Natural killer cell (primary cell): ENCODE results near the gene LRRC38. TPM values are rescaled to one million over a fixed set of nuclear protein-coding genes. Genes with fewer than 3 reads are reported as not detected.

ENCODE experiments used
- ATAC-seq, 3 donors: fragments of 150-1000 bp in 2 of 3; fragments of 200-7000 bp in 1 of 3; cut with Tn5 transposase; 1 replicate in 1 of 3; 2 replicates in 2 of 3; pipeline ENCODE4 v1.10.0; 2021; ENCODE audit warnings: mild to moderate bottlenecking in 2 of 3, moderate library complexity in 2 of 3
- DNase-seq, 2 donors: peaks; one replicate each; pipeline versions ENCODE4 v3.0.0 to v3.0.0-alpha.2; 2013 to 2021; ENCODE audit warnings: mixed read lengths in 1 of 2
- H3K27ac ChIP-seq: one replicate; pipeline ENCODE4 v1.5.1; 2013; ENCODE audit warnings: mild to moderate bottlenecking, low read length
- H3K27me3 ChIP-seq: one replicate; pipeline ENCODE4 v1.6.1; 2013; ENCODE audit warnings: low read length; ENCODE audit not compliant: control insufficient read depth, insufficient read depth
- H3K36me3 ChIP-seq: one replicate; pipeline ENCODE4 v1.6.1; 2013; ENCODE audit warnings: low read length; ENCODE audit not compliant: control insufficient read depth, insufficient read depth
- H3K4me1 ChIP-seq: one replicate; pipeline ENCODE4 v1.6.1; 2013; ENCODE audit warnings: low read length; ENCODE audit not compliant: control insufficient read depth, insufficient read depth
- H3K4me3 ChIP-seq: one replicate; pipeline ENCODE4 v1.5.1; 2013; ENCODE audit warnings: low read length
- H3K9me3 ChIP-seq: one replicate; pipeline ENCODE4 v1.6.1; 2013; ENCODE audit warnings: low read length; ENCODE audit not compliant: control insufficient read depth, insufficient read depth
- H3K27ac Mint-ChIP-seq, 2 donors: one replicate each; pipeline ENCODE4 v1.8.0; 2022; ENCODE audit warnings: mild to moderate bottlenecking in 2 of 2, mixed read lengths in 2 of 2, moderate library complexity in 1 of 2
- H3K27me3 Mint-ChIP-seq, 2 donors: one replicate each; pipeline ENCODE4 v1.8.0; 2022; ENCODE audit warnings: low read depth in 2 of 2, mixed read lengths in 2 of 2
- H3K36me3 Mint-ChIP-seq: one replicate; pipeline ENCODE4 v1.8.0; 2022; ENCODE audit warnings: mixed read lengths
- H3K4me1 Mint-ChIP-seq, 2 donors: one replicate each; pipeline ENCODE4 v1.8.0; 2022; ENCODE audit warnings: mixed read lengths in 2 of 2
- H3K4me3 Mint-ChIP-seq: one replicate; pipeline ENCODE4 v1.8.0; 2022; ENCODE audit warnings: mild to moderate bottlenecking, moderate library complexity, mixed read lengths
- H3K9me3 Mint-ChIP-seq, 2 donors: one replicate each; pipeline ENCODE4 v1.8.0; 2022; ENCODE audit warnings: mixed read lengths in 2 of 2
- CTCF ChIP-seq: fragments of 200-600 bp; IDR thresholded peaks from one replicate; pipeline ENCODE4 v1.8.0; 2022; ENCODE audit warnings: antibody characterized with exemption
- WGBS: methylation state at CpG from one replicate; pipeline ENCODE4 v1.1.7; 2013; ENCODE audit warnings: missing lambda C conversion rate; ENCODE audit not compliant: insufficient coverage; 5-methylcytosine and 5-hydroxymethylcytosine counted together
- intact Hi-C: fragments of 100-400 bp; cut with micrococcal nuclease; formaldehyde crosslinking; loops from one replicate; pipeline ENCODE4 v1.14.2; 2022
- total RNA-seq, 4 donors: library from RNA; stranded (reverse); fragments of 120-200 nt in 1 of 4; gene quantifications; one replicate each; pipeline versions ENCODE4 v1.2.3 to v1.2.4, GENCODE V29; 2013 to 2022

LRRC38 gene
- total RNA-seq, 3 donors from 2014 or later (not counting 1 experiment from before 2014, with no cell fraction given) = not detected

- H3K36me3 Mint-ChIP-seq = no peaks in the 10 kb centered on the region
- WGBS = 70% methylated on average over 8 of the region's 8 CpGs
Observed at GRCh38 chr1:13505020-13505419, 8.8 kb downstream of the LRRC38 start.

GRCh38 chr1:13500806-13501205, 13.0 kb downstream of the LRRC38 start:
- no peaks in the 10 kb centered on the region for H3K9me3 ChIP-seq
- no peak overlapping the region for H3K4me3 ChIP-seq
- DNase-seq (no peak), ATAC-seq (no peak)
- intact Hi-C loops = no loop called here
- Mint-ChIP-seq H3K4me3 (no peak overlapping the region), H3K36me3 (no peaks in the 10 kb centered on the region), H3K27me3 (peaks cover 7% of the 10 kb centered on the region in 2 donors), H3K27ac (no peak overlapping the region), H3K9me3 (no peaks in the 10 kb centered on the region), H3K4me1 (no peaks in the 10 kb centered on the region)
- no peaks in the 10 kb centered on the region for H3K4me1 ChIP-seq
- no peak for TF ChIP-seq CTCF
- H3K27me3 ChIP-seq = no peaks in the 10 kb centered on the region
- H3K36me3 ChIP-seq = no peaks in the 10 kb centered on the region
- 91% methylated on average over 9 of the region's 10 CpGs for WGBS
- no peak overlapping the region for H3K27ac ChIP-seq

More at GRCh38 chr1:13505020-13505419, 8.8 kb downstream of the LRRC38 start:
- Histone ChIP-seq H3K36me3 (no peaks in the 10 kb centered on the region), H3K4me3 (no peak overlapping the region), H3K4me1 (no peaks in the 10 kb centered on the region), H3K9me3 (no peaks in the 10 kb centered on the region), H3K27ac (no peak overlapping the region), H3K27me3 (no peaks in the 10 kb centered on the region)
- no peak for DNase-seq
- Mint-ChIP-seq H3K9me3 (no peaks in the 10 kb centered on the region), H3K27ac (no peak overlapping the region), H3K4me3 (no peak overlapping the region), H3K27me3 (peaks cover 4 to 7% of the 10 kb centered on the region in 2 donors), H3K4me1 (no peaks in the 10 kb centered on the region)
- TF ChIP-seq CTCF = no peak
- ATAC-seq = no peak
- intact Hi-C loops = no loop called here

- intact Hi-C loops = no loop called here
- H3K4me1 ChIP-seq = no peaks in the 10 kb centered on the region
- H3K9me3 ChIP-seq = no peaks in the 10 kb centered on the region
- ATAC-seq (no peak), DNase-seq (no peak)
- Mint-ChIP-seq H3K27ac (no peak overlapping the region), H3K4me1 (no peaks in the 10 kb centered on the region), H3K9me3 (no peaks in the 10 kb centered on the region), H3K36me3 (no peaks in the 10 kb centered on the region), H3K27me3 (peaks cover 7% of the 10 kb centered on the region in 2 donors), H3K4me3 (no peak overlapping the region)
- no peak overlapping the region for H3K4me3 ChIP-seq
- WGBS = 88% methylated on average over 2 of the region's 5 CpGs
- no peaks in the 10 kb centered on the region for H3K27me3 ChIP-seq
- TF ChIP-seq CTCF = no peak
- H3K27ac ChIP-seq = no peak overlapping the region
- H3K36me3 ChIP-seq = no peaks in the 10 kb centered on the region
Observed at GRCh38 chr1:13499422-13499821, 14.4 kb downstream of the LRRC38 start.

- H3K27ac ChIP-seq = no peak overlapping the region
- WGBS = 27% methylated on average over 7 of the region's 7 CpGs
- H3K36me3 ChIP-seq = no peaks in the 10 kb centered on the region
- no peaks in the 10 kb centered on the region for H3K27me3 ChIP-seq
- H3K4me3 ChIP-seq = no peak overlapping the region
- no peak for TF ChIP-seq CTCF
- H3K9me3 ChIP-seq = no peaks in the 10 kb centered on the region
- H3K4me1 ChIP-seq = no peaks in the 10 kb centered on the region
- ATAC-seq = no peak
- H3K27ac Mint-ChIP-seq = no peak overlapping the region
- H3K27me3 Mint-ChIP-seq = peaks cover 0 to 5% of the 10 kb centered on the region in 2 donors
- H3K4me3 Mint-ChIP-seq = no peak overlapping the region
- no peaks in the 10 kb centered on the region for H3K9me3 Mint-ChIP-seq
- intact Hi-C loops = no loop called here
- H3K36me3 Mint-ChIP-seq = no peaks in the 10 kb centered on the region
- DNase-seq = no peak
- no peaks in the 10 kb centered on the region for H3K4me1 Mint-ChIP-seq
Observed at GRCh38 chr1:13498553-13498952, 15.2 kb downstream of the LRRC38 start.
